Gastrocnemius medialis (tissue), 4 donors: ENCODE data around the gene OTOP3. TPM values are rescaled to one million over a fixed set of nuclear protein-coding genes. Genes with fewer than 3 reads are reported as not detected.

Experiments
- ATAC-seq, 2 donors: fragments of 150-250 bp; one replicate each; pipeline ENCODE4 v1.9.1; 2016
- DNase-seq, 2 donors: peaks; one replicate each; pipeline ENCODE4 v3.0.0-alpha.2; 2019
- H3K27ac ChIP-seq, 4 donors: fragments of 200-600 bp; sonication (generic); 1 replicate in 1 of 4; 2 replicates in 3 of 4; pipeline ENCODE4 v1.5.1; 2016 to 2018; ENCODE audit warnings: mild to moderate bottlenecking in 2 of 4, moderate library complexity in 1 of 4
- H3K27me3 ChIP-seq, 3 donors: fragments of 200-600 bp; sonication (generic) in 2 of 3; 1 replicate in 1 of 3; 2 replicates in 2 of 3; pipeline versions ENCODE4 v1.5.1 to v1.6.0; 2016 to 2019; ENCODE audit warnings: mild to moderate bottlenecking in 1 of 3, moderate library complexity in 1 of 3
- H3K36me3 ChIP-seq, 2 donors: fragments of 200-600 bp; sonication (generic) in 1 of 2; one replicate each; pipeline ENCODE4 v1.5.1; 2017 to 2018
- H3K4me1 ChIP-seq, 2 donors: fragments of 200-600 bp; sonication (generic) in 1 of 2; one replicate each; pipeline ENCODE4 v1.5.1; 2016 to 2017; ENCODE audit warnings: mild to moderate bottlenecking in 2 of 2
- H3K4me3 ChIP-seq, 4 donors: fragments of 200-600 bp; sonication (generic) in 3 of 4; 1 replicate in 1 of 4; 2 replicates in 3 of 4; pipeline ENCODE4 v1.5.1; 2016 to 2019; ENCODE audit warnings: mild to moderate bottlenecking in 2 of 4
- H3K9me3 ChIP-seq, 3 donors: fragments of 200-600 bp; sonication (generic) in 2 of 3; 1 replicate in 1 of 3; 2 replicates in 2 of 3; pipeline ENCODE4 v1.5.1; 2016 to 2019
- POLR2A ChIP-seq, 2 donors: fragments of 450-650 bp; IDR thresholded peaks; one replicate each; pipeline ENCODE4 v1.6.1; 2017; ENCODE audit warnings: antibody characterized with exemption in 2 of 2, mild to moderate bottlenecking in 2 of 2, moderate library complexity in 2 of 2
- in situ Hi-C, 4 donors: fragments of 200-750 bp; cut with MboI; loops; one replicate each; pipeline versions ENCODE4 v1.15.0 to v1.8.0; 2017; ENCODE audit warnings: low sequenced_read_pairs in 4 of 4
- intact Hi-C: fragments of 100-400 bp; cut with DNase I; formaldehyde crosslinking; loops from one replicate; pipeline ENCODE4 v1.15.1; 2023; ENCODE audit warnings: low total_unique reads
- total RNA-seq, 4 donors: library from RNA; depleted of rRNA; stranded (reverse); fragments of >200 nt; gene quantifications; one replicate each; pipeline versions ENCODE4 v1.1.0 to v1.2.3, GENCODE V29; 2016
- TF ChIP-seq, protein P1 (sequence below), 5 experiments: fragments of 450-650 bp in 3 of 5; fragments of 200-600 bp in 2 of 5; sonication (generic) in 2 of 5; IDR thresholded peaks in 4 of 5; conservative IDR thresholded peaks in 1 of 5; 1 replicate in 4 of 5; 2 replicates in 1 of 5; pipeline ENCODE4 v1.5.1; 2016 to 2019; ENCODE audit warnings: antibody characterized with exemption in 5 of 5, mild to moderate bottlenecking in 3 of 5, moderate library complexity in 3 of 5

The OTOP3 gene
- total RNA-seq, 4 donors from 2014 or later = not detected

DNA sequence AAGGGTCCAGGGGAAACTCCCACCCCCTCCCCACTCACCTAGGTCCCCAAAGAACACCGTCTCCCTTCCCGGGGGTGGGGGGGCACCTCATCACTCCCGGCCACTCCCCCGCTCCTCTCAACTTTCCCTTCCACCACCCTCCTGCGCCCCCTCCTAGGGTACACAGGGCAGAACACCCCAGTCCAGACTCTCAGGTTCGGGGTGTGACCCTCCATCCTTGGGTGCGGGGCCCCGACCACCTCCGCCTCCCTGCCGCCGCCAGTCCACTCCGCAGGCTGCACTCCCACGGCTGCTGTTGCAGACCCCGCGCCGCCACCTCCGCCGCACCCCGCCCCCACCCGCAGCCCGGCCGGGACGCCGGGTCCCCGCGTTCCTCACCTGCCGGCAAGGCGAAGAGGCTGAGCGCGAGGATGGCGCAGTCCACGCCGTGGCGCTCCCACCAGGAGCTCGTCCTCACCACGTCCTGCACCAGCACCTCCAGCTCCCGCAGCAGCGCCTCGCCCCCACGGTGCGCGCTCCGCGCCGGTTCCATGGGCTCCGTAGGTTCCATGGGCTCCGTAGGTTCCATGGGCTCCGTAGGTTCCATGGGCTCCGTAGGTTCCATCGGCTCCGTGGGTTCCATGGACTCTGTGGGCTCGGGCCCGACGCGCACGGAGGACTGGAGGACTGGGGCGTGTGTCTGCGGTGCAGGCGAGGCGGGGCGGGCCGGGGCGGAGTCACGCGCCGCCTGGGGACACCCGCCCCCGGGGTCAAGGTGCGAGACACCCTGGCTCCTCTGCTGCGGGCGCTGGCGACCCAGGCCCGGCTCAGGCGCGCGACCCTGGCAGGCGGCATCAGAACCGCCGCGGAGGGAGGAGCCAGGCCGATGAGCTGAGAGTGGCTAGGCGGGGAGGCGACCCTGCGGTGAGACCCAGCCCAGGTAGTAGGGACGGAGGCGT, 42.5 kb upstream of the OTOP3 start, which contains the start of gene FADS6:
Gene FADS6 (minus strand): TSS at position 660 of the 938 bp plus-strand sequence. CDS start 38 bp downstream, at position 622.
- H3K27ac ChIP-seq = no peak within 1 kb of the TSS
- DNase-seq = no peak
- intact Hi-C loops = no loop called here
- in situ Hi-C loops = no loop called here
- peak within 1 kb of the TSS; percentile 8 to 42 (median 36) for H3K4me3 ChIP-seq
- H3K36me3 ChIP-seq = no peaks in the 10 kb centered on the region
- peaks cover 4 to 6% of the 10 kb centered on the region in 2 donors for H3K4me1 ChIP-seq
- peaks cover 36 to 47% (median 39%) of the 10 kb centered on the region in 3 donors for H3K27me3 ChIP-seq
- no peak for ATAC-seq
- H3K9me3 ChIP-seq = no peaks in the 10 kb centered on the region
- TF ChIP-seq, protein P1, sequence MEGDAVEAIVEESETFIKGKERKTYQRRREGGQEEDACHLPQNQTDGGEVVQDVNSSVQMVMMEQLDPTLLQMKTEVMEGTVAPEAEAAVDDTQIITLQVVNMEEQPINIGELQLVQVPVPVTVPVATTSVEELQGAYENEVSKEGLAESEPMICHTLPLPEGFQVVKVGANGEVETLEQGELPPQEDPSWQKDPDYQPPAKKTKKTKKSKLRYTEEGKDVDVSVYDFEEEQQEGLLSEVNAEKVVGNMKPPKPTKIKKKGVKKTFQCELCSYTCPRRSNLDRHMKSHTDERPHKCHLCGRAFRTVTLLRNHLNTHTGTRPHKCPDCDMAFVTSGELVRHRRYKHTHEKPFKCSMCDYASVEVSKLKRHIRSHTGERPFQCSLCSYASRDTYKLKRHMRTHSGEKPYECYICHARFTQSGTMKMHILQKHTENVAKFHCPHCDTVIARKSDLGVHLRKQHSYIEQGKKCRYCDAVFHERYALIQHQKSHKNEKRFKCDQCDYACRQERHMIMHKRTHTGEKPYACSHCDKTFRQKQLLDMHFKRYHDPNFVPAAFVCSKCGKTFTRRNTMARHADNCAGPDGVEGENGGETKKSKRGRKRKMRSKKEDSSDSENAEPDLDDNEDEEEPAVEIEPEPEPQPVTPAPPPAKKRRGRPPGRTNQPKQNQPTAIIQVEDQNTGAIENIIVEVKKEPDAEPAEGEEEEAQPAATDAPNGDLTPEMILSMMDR (IDR thresholded peaks at IDR 0.05 in 4 of 5, conservative IDR thresholded peaks at IDR 0.05 in 1 of 5) = no peak
- no peak for TF ChIP-seq POLR2A (IDR thresholded peaks at IDR 0.05)

DNA sequence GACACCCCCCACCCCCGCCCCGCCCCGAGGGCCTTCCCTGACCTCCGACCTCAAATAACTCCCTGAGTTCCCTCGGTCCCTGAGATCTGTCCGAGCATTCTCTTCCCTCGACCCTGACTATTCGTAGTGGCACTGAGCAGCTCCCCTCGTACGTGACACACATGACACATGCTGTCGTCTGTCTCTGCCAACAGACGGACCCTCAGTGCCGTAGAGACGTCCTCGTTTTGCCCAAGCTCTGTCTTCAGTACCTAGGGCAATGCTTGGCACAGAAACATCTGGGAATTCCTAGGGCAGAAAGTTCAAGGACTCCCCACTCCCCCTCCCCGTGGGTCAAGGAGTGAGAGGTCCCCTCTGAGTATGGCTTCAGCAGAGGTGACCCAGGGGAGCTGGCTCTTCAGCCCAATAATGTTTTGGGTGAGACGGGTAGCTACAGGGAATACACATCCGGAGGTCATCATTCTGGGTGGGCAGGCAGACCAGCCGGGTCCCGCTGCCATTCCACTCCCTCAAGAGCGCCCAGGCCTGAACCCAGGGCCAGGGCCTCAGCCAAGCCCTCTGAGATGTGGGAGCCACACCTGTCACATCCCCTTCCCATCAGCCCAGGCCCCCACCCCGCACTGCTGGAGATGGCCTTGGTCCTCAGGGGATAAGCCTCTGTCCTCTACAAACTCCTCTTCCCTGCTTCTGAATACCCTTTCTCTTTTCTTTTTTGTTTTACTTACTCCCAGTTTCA, 41.6 kb upstream of the OTOP3 start:
- Histone ChIP-seq H3K4me1 (peaks cover 4 to 6% of the 10 kb centered on the region in 2 donors), H3K36me3 (no peaks in the 10 kb centered on the region), H3K27me3 (peaks cover 36 to 47% (median 39%) of the 10 kb centered on the region in 3 donors), H3K9me3 (no peaks in the 10 kb centered on the region), H3K27ac (no peak overlapping the region), H3K4me3 (peak overlapping the region in 3 of 4 donors; percentile 8 to 42 (median 35))
- no peak for DNase-seq
- intact Hi-C loops = no loop called here
- no peak for ATAC-seq
- TF ChIP-seq POLR2A (IDR thresholded peaks at IDR 0.05) = no peak
- TF ChIP-seq, protein P1 (IDR thresholded peaks at IDR 0.05 in 4 of 5, conservative IDR thresholded peaks at IDR 0.05 in 1 of 5) = no peak
- in situ Hi-C loops = no loop called here

DNA sequence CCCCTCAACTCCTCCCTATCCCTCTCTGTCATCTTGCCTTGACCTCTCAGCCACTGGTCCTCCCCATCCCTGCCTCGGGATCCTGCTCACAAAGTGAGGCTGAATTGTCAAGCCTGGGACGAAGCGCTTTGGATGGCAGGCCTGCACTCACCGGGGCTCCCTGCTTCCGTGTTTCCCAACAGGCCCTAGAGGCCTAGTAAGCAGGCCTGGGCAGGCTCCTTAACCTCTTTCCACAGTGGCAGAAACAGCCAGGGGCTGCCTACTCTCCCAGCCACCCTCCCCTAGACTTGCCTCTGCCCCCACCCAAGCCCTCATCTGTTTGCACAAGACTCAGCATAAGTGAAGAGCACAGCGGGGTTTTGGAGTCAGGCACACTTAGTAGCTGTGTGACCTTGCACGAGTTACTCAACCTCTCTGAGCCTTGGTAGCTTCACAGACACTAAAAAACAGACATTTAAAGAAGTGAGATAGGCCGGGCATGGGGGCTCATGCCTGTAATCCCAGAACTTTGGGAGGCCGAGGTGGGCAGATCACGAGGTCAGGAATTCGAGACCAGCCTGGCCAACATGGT, 37.2 kb upstream of the OTOP3 start:
- no peak for DNase-seq
- H3K9me3 ChIP-seq = no peaks in the 10 kb centered on the region
- in situ Hi-C loops = no loop called here
- intact Hi-C loops = no loop called here
- peaks cover 17 to 29% (median 21%) of the 10 kb centered on the region in 3 donors for H3K27me3 ChIP-seq
- H3K4me3 ChIP-seq = no peak overlapping the region
- no peaks in the 10 kb centered on the region for H3K36me3 ChIP-seq
- no peak overlapping the region for H3K27ac ChIP-seq
- H3K4me1 ChIP-seq = peaks cover under 1 to 1% of the 10 kb centered on the region in 2 donors
- TF ChIP-seq, protein P1 (IDR thresholded peaks at IDR 0.05 in 4 of 5, conservative IDR thresholded peaks at IDR 0.05 in 1 of 5) = no peak
- no peak for TF ChIP-seq POLR2A (IDR thresholded peaks at IDR 0.05)
- ATAC-seq = no peak

DNA sequence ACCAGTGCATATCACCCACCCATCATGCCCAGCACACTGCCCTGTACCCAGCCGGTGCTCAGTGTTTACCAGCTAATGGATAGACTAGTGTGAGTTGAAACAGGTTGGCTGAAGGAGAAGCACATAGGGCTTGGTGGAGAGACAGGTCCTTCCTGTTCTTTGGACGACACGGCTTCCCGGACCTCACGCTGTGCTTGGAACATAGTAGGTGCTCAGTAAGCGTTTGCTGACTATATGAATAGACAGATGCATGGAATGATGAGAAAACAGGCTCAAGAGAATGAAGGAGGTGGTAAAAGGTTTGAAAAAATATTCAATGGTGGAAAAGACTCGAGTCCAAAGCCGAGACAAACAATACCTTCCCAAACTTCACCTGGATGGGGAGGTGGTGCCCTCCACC, 35.5 kb upstream of the OTOP3 start:
- no peak for DNase-seq
- intact Hi-C loops = no loop called here
- no peaks in the 10 kb centered on the region for H3K4me1 ChIP-seq
- in situ Hi-C loops = no loop called here
- H3K27ac ChIP-seq = no peak overlapping the region
- ATAC-seq = no peak
- H3K36me3 ChIP-seq = no peaks in the 10 kb centered on the region
- H3K4me3 ChIP-seq = no peak overlapping the region
- peaks cover 16 to 25% (median 22%) of the 10 kb centered on the region in 3 donors for H3K27me3 ChIP-seq
- TF ChIP-seq, protein P1 (IDR thresholded peaks at IDR 0.05 in 4 of 5, conservative IDR thresholded peaks at IDR 0.05 in 1 of 5) = no peak
- no peak for TF ChIP-seq POLR2A (IDR thresholded peaks at IDR 0.05)
- H3K9me3 ChIP-seq = no peaks in the 10 kb centered on the region
